ENCODE measurements around the gene LRRC75A.

DNA sequence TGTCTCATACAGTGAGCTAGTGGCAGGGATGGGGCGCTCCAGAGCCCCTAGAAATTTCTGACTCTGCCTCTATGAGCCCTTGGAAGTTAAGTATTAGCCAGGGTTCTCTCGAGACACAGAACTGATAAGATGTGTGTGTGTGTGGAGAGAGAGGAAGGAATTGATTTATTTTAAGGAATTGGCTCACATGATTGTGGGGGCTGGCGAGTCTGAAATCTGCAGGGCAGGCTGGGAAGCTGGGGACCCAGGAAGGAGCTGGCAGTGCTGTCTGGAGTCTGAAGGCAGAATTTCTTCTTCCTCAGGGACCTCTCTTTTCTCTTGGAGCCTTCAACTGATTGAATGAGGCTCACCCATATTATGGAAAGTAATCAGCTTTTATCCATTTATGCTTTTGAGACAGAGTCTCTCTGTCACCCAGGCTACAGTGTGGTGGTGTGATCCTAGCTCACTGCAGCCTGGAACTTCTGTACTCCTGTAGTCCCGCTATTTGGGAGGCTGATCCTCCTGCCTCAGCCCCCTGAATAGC lies 16.8 kb downstream of the LRRC75A start:
- TF ChIP-seq EZH2 (IDR thresholded peaks at IDR 0.05; ENCODE audit: low read length) (no peak), CTCF (optimal IDR thresholded peaks at IDR 0.05 in 1 of 3, IDR thresholded peaks at IDR 0.05 in 1 of 3, conservative IDR thresholded peaks at IDR 0.05 in 1 of 3; ENCODE audit: extremely low read depth in 1 of 3, insufficient read depth in 2 of 3, low read length in 3 of 3) (no peak)

Measured in keratinocyte (primary cell).